Activated effector memory CD4-positive, alpha-beta T cell treated with Interleukin-2 at 50 U/mL for 16 hours (primary cell): Measurements from ENCODE around the gene MITF.

ENCODE experiments used
- DNase-seq: peaks from one replicate; pipeline ENCODE4 v3.0.0-alpha.2; 2020

Gene MITF

DNA sequence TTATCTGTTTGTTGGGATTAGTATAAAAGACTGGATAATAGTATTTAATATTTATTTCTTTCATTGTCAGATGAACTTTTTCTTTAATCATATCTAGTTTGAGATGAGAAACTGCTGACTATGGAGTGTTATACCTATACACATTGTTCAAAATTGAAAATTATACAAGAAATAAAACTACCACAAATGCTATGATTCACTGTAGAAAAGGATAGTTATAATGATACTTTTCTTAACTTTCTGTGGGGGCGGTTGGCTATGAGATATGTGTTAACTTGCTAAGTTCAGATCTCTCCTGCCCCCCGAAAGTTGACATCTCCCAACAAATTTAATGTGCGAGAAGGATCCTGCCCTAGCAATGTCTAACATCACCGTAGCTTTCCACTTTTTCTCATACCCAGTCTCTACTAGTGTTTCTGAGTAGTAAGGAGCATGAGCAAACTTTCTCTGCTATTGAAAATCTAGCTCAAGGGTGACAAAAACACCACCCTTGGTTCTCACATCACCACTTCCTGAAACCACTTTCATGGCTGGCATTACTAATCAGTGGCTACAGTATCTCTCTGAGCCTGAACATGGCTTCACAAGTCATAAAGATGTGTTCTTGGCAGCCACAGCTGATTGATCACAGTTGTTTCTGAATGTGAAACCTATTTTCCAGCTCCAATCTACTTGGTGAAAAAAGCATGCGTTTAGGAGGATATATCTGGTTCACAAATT lies 244.4 kb downstream of the MITF start:
- DNase-seq, result no peak

DNA sequence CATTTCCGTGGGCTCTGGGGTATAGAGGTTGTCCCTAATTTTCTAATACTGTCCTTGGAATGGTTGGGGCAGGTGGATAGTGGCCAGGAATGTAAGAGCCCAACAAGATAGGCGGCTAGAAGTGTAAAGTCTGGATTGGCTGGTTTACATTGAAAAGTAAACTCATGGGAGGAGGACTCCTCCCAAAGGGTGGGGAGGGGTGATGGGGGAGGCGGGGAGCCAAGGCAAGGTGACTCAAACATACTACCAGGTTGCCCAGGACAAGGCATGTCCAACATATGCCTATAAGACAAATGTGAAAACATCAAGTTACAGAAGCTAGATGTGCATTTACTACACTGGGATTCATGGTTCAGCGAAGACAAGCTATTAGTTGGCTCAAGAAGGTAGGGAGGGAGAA lies 246.0 kb downstream of the MITF start:
- DNase-seq, result no peak

DNA sequence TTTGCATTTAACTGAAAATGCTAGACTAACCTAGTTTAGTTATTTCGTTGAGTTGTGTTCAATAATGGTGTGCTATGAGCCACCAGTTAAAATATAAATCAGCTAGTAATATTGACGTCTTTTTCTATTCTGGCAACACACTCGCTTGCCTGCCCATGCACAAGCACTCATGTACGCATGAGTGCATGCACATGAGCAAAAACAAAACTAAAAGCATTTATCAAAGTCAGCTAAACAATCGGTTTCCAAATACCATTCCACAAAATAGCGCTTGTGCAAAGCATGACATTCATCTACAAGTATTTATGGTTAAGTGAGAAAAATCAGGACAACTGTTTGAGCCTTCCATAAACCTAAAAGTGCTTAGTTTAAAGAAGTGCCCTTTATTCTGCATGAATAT lies 247.2 kb downstream of the MITF start:
- DNase-seq, result no peak

DNA sequence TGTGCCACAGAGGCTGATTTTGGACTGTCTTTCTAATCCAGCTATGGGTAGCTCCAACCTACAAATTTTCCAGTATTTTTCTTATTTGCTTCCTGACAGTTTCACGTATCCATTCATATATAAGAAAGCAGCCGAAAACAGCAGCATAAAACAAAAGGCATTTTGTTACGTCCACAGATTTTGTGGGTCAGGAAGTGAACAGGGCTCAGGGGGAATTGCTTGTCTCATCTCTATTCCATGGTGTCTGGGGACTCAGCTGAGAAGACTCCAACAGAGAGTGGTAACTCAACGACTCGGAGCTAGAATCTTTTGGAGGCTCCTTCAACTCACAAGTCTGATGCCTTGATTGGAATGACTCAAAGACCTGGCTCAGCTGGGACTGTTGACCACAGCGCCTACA lies 248.6 kb downstream of the MITF start:
- DNase-seq, result no peak

GRCh38 chr3:69993757-69994156 lies 254.5 kb downstream of the MITF start:
- DNase-seq, result no peak

DNA sequence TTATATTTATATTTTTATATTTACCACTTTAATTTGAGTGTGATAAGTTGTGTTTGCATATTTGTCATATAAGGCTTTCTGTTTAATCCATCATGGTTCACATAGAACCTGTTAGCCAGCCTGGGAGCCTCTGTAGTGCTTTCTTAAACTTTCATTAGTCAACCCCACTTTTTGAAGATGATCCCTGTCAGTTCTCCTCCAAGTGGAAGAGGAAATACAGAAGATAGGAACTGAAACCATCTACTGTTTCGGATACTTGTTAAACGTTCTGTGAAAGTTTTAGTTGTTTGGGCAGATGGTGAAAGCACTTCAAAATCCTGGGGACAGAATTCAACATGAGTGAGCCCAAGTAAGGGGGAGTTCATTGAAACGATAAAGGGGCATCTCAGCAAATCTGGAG lies 255.7 kb downstream of the MITF start:
- no peak for DNase-seq

GRCh38 chr3:69997631-69998307 lies 258.5 kb downstream of the MITF start:
- no peak for DNase-seq

GRCh38 chr3:69998759-69999139 lies 259.5 kb downstream of the MITF start:
- DNase-seq, result no peak

DNA sequence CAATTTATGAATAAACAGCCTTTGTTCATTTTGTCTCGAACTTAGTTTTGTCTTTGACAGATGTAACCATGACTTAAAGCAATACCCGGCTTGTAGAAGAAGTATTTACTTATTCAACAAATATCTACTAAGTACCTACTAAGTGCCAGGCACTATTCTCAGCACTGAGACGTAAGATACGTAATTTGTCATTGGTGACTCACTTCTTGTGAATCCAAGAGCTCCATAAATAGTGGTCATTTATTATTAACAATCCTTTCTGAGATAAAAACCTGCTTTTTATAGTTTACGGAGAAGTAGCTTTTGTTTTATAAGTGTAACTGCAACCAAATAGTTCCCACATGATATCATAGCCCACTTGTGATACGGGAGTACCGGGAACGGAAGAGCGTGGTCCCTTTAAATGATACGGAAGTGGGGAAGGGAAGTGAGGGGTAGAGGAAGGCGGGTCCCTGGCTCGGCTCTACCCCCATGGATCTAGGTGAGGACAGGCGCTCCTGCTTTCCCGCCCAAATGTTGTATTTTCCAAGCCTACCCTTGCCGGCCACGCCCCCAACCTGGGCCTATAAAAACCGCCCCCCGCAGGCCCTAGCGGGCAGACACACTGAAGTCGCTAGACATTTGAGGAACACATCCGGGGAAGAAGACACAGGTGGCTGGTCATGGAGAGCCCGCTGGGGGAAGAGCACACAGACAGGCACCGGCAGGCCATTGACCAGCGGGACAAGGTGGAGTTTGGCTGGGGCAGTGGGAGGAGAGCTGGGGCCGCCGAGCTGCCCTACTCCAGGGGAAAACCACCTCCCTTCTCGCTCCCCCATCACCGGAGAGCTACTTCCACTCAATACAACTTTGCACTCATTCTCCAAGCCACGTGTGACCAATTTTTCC lies 260.1 kb downstream of the MITF start, which contains the start of gene SAMMSON:
SAMMSON (plus strand) TSS at position 594 of the 888 bp plus-strand sequence.
- DNase-seq, result no peak

GRCh38 chr3:70000028-70000410 lies 260.8 kb downstream of the MITF start:
- DNase-seq, result no peak

DNA sequence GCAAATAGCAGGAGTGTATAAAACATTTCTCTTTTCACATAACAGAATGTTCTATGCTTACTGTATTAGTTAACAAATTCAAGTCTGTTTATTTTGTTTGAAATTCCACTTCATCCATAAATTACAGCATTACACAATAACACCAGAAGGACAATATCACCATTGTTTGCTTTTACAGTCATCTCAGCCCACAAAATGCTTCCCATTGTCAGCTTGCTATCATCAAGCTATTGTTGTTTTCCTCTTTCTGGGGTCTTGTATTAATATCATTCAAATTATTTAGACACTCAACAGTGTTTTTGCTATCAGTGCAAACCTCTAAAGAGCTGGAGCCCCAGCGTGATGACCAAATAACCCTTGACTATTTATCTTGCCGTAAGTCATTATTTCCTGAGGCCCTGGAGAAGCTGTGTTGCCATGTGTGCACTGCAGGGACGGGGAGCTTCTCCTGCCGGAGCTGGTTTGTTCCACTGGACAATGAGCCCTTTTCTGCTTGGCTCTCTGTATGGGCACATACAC lies 261.4 kb downstream of the MITF start:
- DNase-seq, result no peak

GRCh38 chr3:70003119-70003518 lies 263.9 kb downstream of the MITF start:
- DNase-seq, result no peak

DNA sequence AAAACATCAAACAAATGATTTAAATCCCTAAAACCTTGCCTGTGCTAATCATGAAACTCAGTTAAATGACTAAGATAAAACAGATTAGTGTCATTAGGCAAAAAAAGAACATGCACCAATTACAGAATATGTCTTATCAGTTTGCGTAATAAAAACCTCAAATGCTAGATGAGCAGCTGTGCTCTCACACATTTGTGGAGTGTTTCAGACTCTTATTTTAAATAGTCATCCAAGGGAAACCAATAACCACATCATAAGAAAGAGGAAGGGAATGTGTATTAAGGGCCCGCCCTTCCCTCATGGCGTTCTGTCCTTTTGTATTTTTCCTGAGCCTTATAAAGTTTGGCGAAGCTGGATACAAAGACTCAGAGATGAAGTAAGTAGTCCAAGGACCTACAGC lies 266.8 kb downstream of the MITF start:
- no peak for DNase-seq

DNA sequence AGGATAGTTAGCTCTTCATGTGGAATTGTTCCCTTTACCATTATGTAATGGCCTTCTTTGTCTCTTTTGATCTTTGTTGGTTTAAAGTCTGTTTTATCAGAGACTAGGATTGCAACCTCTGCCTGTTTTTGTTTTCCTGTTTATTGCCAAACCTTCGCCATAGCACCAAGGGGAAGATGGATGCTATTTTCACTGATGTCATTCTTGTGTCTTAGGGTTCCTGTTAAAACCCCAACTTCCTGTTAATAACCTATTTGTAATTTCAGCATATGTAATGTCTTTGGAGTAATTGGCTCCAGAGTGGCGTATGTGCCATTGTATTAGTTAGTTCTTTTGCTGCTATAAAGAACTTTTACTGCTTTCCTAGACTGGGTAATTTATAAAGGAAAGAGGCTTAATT lies 271.1 kb downstream of the MITF start:
- DNase-seq, result no peak

- no peak for DNase-seq
Measured at GRCh38 chr3:70011582-70011981, 272.3 kb downstream of the MITF start.
